Activated naive CD4-positive, alpha-beta T cell treated with anti-CD3 and anti-CD28 coated beads, Interleukin-2, amount 10 ng/mL, durations not matched to agents 5 hours and 36 hours (primary cell): Measurements from ENCODE around the gene STEAP1. TPM values are rescaled to one million over a fixed set of nuclear protein-coding genes. Genes with fewer than 3 reads are reported as not detected.

ENCODE experiments used
- total RNA-seq, 2 experiments: library from RNA; stranded (reverse); gene quantifications; one replicate each; pipeline ENCODE4 v1.2.3, GENCODE V29; 2021

STEAP1 gene
- not detected for total RNA-seq

GRCh38 chr7:90153943-90154771 is at the start of gene STEAP1:
STEAP1 (plus strand) TSS chr7:90154469; CDS start chr7:90159789, 5,320 bp downstream.

DNA sequence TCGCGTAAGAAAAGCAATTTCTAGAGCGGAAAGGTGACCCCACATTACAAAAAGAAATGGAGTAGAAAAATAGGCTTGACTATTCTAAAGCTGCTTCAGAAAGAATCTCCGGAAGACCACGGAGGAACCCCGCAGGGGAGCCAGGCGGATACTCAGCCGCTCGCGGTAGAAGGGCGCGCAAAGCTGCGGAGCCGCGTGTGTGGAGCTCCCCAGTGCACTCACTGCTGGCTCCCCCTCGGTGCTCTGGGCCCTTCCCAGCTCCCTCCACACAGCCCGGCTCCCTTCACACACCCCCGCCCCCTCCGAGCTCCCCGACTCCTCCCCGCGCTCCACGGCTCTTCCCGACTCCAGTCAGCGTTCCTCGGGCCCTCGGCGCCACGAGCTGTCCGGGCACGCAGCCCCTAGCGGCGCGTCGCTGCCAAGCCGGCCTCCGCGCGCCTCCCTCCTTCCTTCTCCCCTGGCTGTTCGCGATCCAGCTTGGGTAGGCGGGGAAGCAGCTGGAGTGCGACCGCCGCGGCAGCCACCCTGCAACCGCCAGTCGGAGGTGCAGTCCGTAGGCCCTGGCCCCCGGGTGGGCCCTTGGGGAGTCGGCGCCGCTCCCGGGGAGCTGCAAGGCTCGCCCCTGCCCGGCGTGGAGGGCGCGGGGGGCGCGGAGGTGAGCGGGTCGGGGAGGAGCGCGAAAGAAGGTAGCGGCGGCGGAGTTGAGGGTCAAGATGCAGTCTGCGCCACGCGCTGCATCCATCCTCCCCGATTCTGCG is 57.3 kb downstream of the STEAP1 start, which contains the start of gene STEAP2:
TSS of gene STEAP2 (plus strand) at position 350 of the 758 bp plus-strand sequence. CDS start 13,343 bp downstream, outside the sequence.

Other genes starting within 250 kb of the STEAP1 start
- not detected for gene STEAP2, start 57.3 kb downstream of the STEAP1 start, total RNA-seq
- gene CFAP69, start 90.7 kb downstream of the STEAP1 start, total RNA-seq: not detected
- not detected for gene FAM237B, start 166.8 kb downstream of the STEAP1 start, total RNA-seq
- gene GTPBP10, start 192.2 kb downstream of the STEAP1 start, total RNA-seq: 10 to 100 TPM; 26.8 to 29.4 TPM
- gene CLDN12, start 249.0 kb downstream of the STEAP1 start, total RNA-seq: 1 to 10 TPM; 3.7 to 4.6 TPM